DOHH2 (cell line): ENCODE data around the gene TCFL5.
A peak's percentile ranks its signal among the peaks of the same experiment; 100 is the strongest.

Experiments used
- H3F3A ChIP-seq: fragments of 200-600 bp; sonication (generic), shearing (Covaris generic); 2 replicates; pipeline ENCODE4 v1.6.0; 2016; ENCODE audit warnings: antibody characterized with exemption, mild to moderate bottlenecking; ENCODE audit not compliant: control insufficient read depth, insufficient read depth
- H3K27ac ChIP-seq: fragments of 200-600 bp; sonication (generic); 2 replicates; pipeline ENCODE4 v1.5.1; 2014; ENCODE audit warnings: low read depth, mild to moderate bottlenecking, low read length, moderate library complexity
- H3K27me3 ChIP-seq: fragments of 200-600 bp; sonication (generic); 2 replicates; pipeline ENCODE4 v1.6.1; 2014; ENCODE audit warnings: mild to moderate bottlenecking, low read length, mixed read lengths; ENCODE audit not compliant: control insufficient read depth
- H3K36me3 ChIP-seq: fragments of 200-600 bp; sonication (generic); 2 replicates; pipeline ENCODE4 v1.6.1; 2014; ENCODE audit warnings: mild to moderate bottlenecking, low read length, moderate library complexity, mixed read lengths; ENCODE audit not compliant: control insufficient read depth
- H3K4me1 ChIP-seq: fragments of 200-600 bp; sonication (generic); 2 replicates; pipeline ENCODE4 v1.6.1; 2014; ENCODE audit warnings: mild to moderate bottlenecking, low read length, mixed read lengths; ENCODE audit not compliant: control insufficient read depth
- H3K4me2 ChIP-seq: fragments of 200-600 bp; sonication (generic); 2 replicates; pipeline ENCODE4 v1.6.0; 2014; ENCODE audit warnings: mild to moderate bottlenecking, low read length, moderate library complexity
- H3K4me3 ChIP-seq: fragments of 200-600 bp; sonication (generic); 2 replicates; pipeline ENCODE4 v1.5.1; 2014; ENCODE audit warnings: mild to moderate bottlenecking, low read length, mixed read lengths
- H3K79me2 ChIP-seq: fragments of 200-600 bp; sonication (generic); 2 replicates; pipeline ENCODE4 v1.6.1; 2014; ENCODE audit warnings: mild to moderate bottlenecking, low read length, mixed read lengths; ENCODE audit not compliant: control insufficient read depth
- H3K9me2 ChIP-seq: fragments of 200-600 bp; sonication (generic); replicated peaks from 2 replicates; pipeline ENCODE4 v1.6.1; 2014; ENCODE audit warnings: mild to moderate bottlenecking, low read length, mixed read lengths; ENCODE audit not compliant: control insufficient read depth
- H3K9me3 ChIP-seq: fragments of 200-600 bp; sonication (generic); 2 replicates; pipeline ENCODE4 v1.6.1; 2014; ENCODE audit warnings: antibody characterized with exemption, low read length, mixed read lengths; ENCODE audit not compliant: control insufficient read depth, insufficient read depth
- H4K20me1 ChIP-seq: fragments of 200-600 bp; sonication (generic); 2 replicates; pipeline ENCODE4 v1.6.0; 2014; ENCODE audit warnings: low read depth, mild to moderate bottlenecking, antibody characterized with exemption, low read length, moderate library complexity; ENCODE audit not compliant: control insufficient read depth, insufficient read depth
- EZH2phosphoT487 ChIP-seq: fragments of 200-600 bp; sonication (generic); IDR thresholded peaks from 2 replicates; pipeline ENCODE4 v1.6.1; 2017; ENCODE audit warnings: borderline replicate concordance, mild to moderate bottlenecking, antibody characterized with exemption, low read length, moderate library complexity, mixed read lengths
- TF ChIP-seq, protein P1 (sequence below): fragments of 200-600 bp; sonication (generic); IDR thresholded peaks from one replicate; pipeline ENCODE4 v1.5.1; 2014; ENCODE audit warnings: antibody characterized with exemption, mild to moderate bottlenecking, low read depth, low read length; ENCODE audit not compliant: poor library complexity, severe bottlenecking

Gene TCFL5

DNA sequence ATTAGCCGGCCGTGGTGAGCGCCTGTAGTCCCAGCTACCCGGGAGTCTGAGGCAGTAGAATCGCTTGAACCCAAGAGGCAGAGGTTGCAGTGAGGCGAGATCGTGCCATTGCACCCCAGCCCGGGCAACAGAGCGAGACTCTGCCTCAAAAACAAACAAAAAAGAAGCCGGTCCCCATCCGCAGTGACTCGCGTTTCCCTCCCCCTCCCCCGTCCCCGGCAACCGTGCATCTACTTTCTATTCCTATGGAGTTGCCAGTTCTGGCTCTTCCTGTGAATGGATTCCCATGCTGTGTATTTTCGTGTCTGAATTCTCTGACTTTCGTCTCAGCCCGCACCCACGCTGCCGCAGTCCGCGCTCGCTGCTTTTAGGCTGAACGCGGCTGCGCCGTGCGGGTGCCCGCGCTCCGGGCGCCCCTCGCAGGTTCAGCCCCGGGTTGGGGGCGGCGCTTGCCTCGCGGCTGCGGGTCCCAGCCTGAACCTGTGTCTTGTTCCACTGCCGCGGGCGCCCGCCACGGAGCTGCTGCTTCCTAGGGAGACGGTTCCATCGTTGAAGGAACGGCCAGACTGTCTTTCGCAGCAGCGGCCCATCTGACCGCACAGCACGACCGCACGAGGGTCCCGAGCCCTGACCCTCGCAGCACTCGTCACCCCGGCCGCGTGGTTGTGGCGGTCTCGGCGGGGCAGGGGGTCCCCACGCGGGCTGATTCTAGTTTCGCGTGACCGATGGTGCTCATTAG lies 66.4 kb downstream of the TCFL5 start:
- no peaks in the 10 kb centered on the region for H4K20me1 ChIP-seq
- peak overlapping the region; percentile 99 for H3K4me2 ChIP-seq
- H3K9me3 ChIP-seq: no peaks in the 10 kb centered on the region
- TF ChIP-seq, protein P1, sequence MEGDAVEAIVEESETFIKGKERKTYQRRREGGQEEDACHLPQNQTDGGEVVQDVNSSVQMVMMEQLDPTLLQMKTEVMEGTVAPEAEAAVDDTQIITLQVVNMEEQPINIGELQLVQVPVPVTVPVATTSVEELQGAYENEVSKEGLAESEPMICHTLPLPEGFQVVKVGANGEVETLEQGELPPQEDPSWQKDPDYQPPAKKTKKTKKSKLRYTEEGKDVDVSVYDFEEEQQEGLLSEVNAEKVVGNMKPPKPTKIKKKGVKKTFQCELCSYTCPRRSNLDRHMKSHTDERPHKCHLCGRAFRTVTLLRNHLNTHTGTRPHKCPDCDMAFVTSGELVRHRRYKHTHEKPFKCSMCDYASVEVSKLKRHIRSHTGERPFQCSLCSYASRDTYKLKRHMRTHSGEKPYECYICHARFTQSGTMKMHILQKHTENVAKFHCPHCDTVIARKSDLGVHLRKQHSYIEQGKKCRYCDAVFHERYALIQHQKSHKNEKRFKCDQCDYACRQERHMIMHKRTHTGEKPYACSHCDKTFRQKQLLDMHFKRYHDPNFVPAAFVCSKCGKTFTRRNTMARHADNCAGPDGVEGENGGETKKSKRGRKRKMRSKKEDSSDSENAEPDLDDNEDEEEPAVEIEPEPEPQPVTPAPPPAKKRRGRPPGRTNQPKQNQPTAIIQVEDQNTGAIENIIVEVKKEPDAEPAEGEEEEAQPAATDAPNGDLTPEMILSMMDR: no peak
- TF ChIP-seq EZH2phosphoT487: no peak
- H3K4me3 ChIP-seq: peak overlapping the region; percentile 93
- H3K9me2 ChIP-seq: no peaks in the 10 kb centered on the region
- peak overlapping the region; percentile 94 for H3K27ac ChIP-seq
- peaks cover 33% of the 10 kb centered on the region for H3K36me3 ChIP-seq
- H3F3A ChIP-seq: peaks cover 14% of the 10 kb centered on the region
- peaks cover 2% of the 10 kb centered on the region; the same call in 1 of the 2 replicates for H3K27me3 ChIP-seq
- H3K79me2 ChIP-seq: peaks cover 15% of the 10 kb centered on the region
- peaks cover 43% of the 10 kb centered on the region for H3K4me1 ChIP-seq

DNA sequence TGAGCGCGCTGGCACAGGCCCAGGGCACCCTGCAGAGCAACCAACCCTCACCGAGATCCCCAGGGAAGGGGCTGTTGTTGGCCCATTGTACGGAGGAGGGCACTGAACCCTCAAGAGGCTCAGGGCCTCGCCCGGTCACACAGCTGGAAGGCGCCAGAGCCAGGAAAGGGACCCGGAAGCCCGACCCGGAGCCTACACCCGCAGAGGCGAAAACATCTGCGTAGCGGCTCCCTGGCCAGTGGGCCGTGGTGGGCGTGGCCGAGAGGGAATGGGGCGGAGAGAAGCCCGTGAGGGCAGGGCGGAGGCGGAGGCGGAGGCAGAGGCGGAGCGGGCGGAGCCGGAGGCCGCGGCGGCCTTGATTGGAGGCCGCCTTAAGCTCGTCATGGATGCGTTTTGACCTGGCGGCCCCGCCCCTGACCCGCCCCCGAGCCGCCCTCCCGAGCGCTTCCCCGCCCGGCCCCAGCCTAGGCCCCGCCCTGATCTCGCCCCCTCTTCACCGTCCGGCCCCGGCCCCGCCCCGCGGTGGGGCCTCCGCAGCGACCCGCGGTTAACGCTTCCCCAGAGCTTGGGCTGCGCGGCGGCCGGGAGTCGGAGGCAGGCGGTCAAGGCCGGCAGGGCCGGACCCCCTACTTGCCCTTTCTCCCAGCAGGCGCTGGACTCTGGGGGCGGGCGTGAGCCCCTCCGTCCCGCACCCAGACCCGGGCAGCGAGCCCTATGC lies 67.5 kb downstream of the TCFL5 start:
- Histone ChIP-seq H3K4me2 (peak overlapping the region; percentile 99), H3K9me3 (no peaks in the 10 kb centered on the region), H4K20me1 (no peaks in the 10 kb centered on the region), H3K27ac (peak overlapping the region; percentile 94), H3K9me2 (no peaks in the 10 kb centered on the region), H3K4me1 (peaks cover 43% of the 10 kb centered on the region), H3K27me3 (peaks cover 5% of the 10 kb centered on the region), H3K4me3 (peak overlapping the region; percentile 93), H3K36me3 (peaks cover 22% of the 10 kb centered on the region), H3K79me2 (peaks cover 15% of the 10 kb centered on the region), H3F3A (peaks cover 12% of the 10 kb centered on the region)
- no peak for TF ChIP-seq EZH2phosphoT487
- TF ChIP-seq, protein P1: no peak

DNA sequence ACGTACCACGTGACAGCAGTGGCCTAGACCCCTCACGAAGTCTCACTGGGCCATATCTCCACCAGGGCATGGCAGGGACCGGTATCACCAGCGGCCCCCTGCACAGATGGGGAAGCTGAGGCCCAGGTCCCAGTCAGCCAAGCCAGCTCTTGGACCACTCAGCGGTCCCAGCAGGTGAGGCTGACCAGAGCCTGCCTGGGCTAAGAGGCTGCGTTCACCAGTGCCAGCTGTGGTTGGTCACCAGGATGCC lies 67.9 kb downstream of the TCFL5 start:
- no peaks in the 10 kb centered on the region for H3K9me2 ChIP-seq
- H3K36me3 ChIP-seq: peaks cover 18% of the 10 kb centered on the region
- peaks cover 12% of the 10 kb centered on the region for H3F3A ChIP-seq
- H3K9me3 ChIP-seq: no peaks in the 10 kb centered on the region
- peak overlapping the region; percentile 84 for H3K4me2 ChIP-seq
- H3K27me3 ChIP-seq: peaks cover 9% of the 10 kb centered on the region
- peak overlapping the region; percentile 70 for H3K4me3 ChIP-seq
- H3K27ac ChIP-seq: peak overlapping the region; percentile 18; the same call in 1 of the 2 replicates
- H3K4me1 ChIP-seq: peaks cover 43% of the 10 kb centered on the region
- H4K20me1 ChIP-seq: no peaks in the 10 kb centered on the region
- peaks cover 15% of the 10 kb centered on the region for H3K79me2 ChIP-seq
- TF ChIP-seq EZH2phosphoT487: no peak
- TF ChIP-seq, protein P1: no peak
